Activated naive CD8-positive, alpha-beta T cell treated with anti-CD3 and anti-CD28 coated beads, Interleukin-2, amount 50 U/mL, for 24 hours (primary cell): ENCODE results near the gene BUB3.

ENCODE experiments used
- ATAC-seq: fragments of 150-1000 bp; cut with Tn5 transposase; one replicate; pipeline ENCODE4 v1.10.0; 2021
- DNase-seq: peaks from one replicate; pipeline ENCODE4 v3.0.0; 2021
- H3K27ac Mint-ChIP-seq: one replicate; pipeline ENCODE4 v1.8.0; 2021; ENCODE audit warnings: mild to moderate bottlenecking, mixed read lengths
- H3K27me3 Mint-ChIP-seq: one replicate; pipeline ENCODE4 v1.8.0; 2021; ENCODE audit warnings: mixed read lengths
- H3K36me3 Mint-ChIP-seq: one replicate; pipeline ENCODE4 v1.8.0; 2021; ENCODE audit warnings: low read depth, mixed read lengths
- H3K4me1 Mint-ChIP-seq: one replicate; pipeline ENCODE4 v1.8.0; 2021; ENCODE audit warnings: mixed read lengths
- H3K4me3 Mint-ChIP-seq: one replicate; pipeline ENCODE4 v1.8.0; 2021; ENCODE audit warnings: mild to moderate bottlenecking, moderate library complexity, mixed read lengths
- H3K9me3 Mint-ChIP-seq: one replicate; pipeline ENCODE4 v1.8.0; 2021; ENCODE audit warnings: mixed read lengths

BUB3 gene

GRCh38 chr10:123146894-123147634 is 7.1 kb upstream of the BUB3 start:
- DNase-seq (no peak), ATAC-seq (no peak)
- Mint-ChIP-seq H3K27ac (no peak overlapping the region), H3K27me3 (peaks cover 75% of the 10 kb centered on the region), H3K4me1 (peaks cover 67% of the 10 kb centered on the region), H3K9me3 (no peaks in the 10 kb centered on the region), H3K36me3 (no peaks in the 10 kb centered on the region), H3K4me3 (no peak overlapping the region)

- ATAC-seq (peak; percentile 13), DNase-seq (no peak)
- peak within 1 kb of the TSS; percentile 49 for H3K4me3 Mint-ChIP-seq
- H3K4me1 Mint-ChIP-seq: peaks cover 64% of the 10 kb centered on the region
- H3K36me3 Mint-ChIP-seq: no peaks in the 10 kb centered on the region
- no peaks in the 10 kb centered on the region for H3K9me3 Mint-ChIP-seq
- peak within 1 kb of the TSS; percentile 23 for H3K27ac Mint-ChIP-seq
- H3K27me3 Mint-ChIP-seq: peaks cover 69% of the 10 kb centered on the region
These were observed 6.4 kb upstream of the BUB3 start, which contains the start of gene HMX2 for GRCh38 chr10:123147635-123148413. Gene HMX2 (plus strand): TSS chr10:123148136. CDS start chr10:123148379, 243 bp downstream.

DNA sequence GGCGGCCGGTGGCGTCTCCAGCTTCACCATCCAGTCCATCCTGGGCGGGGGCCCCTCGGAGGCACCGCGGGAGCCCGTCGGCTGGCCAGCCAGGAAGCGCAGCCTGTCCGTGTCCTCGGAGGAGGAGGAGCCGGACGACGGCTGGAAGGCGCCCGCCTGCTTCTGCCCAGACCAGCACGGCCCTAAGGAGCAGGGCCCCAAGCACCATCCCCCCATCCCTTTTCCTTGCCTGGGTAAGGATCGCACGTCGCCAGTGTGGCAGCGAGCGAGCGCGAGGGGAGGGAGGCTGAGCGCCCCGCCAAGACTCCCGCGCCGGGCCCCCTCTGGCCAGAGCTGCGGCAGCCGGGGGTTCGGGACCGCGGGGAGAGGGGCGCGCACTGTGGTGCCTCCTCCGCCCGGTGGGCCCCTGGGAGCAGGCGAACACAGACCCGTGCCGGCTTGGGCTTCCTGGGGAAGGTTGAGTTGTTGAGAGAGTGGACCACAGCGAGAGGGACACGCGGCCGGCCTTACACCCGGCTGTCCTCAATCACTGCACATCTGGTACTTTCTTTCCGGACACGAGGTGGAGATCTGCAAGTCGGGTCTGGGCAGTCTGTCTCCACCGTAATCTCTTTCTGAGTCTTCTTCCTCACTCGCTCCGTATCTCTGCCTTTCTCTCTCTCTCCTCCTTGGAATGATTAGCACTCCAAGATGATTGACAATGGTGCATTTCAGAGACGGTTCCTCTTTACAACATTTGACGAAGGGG is 5.6 kb upstream of the BUB3 start:
- peak overlapping the region; percentile 23 for H3K27ac Mint-ChIP-seq
- ATAC-seq (no peak), DNase-seq (no peak)
- H3K27me3 Mint-ChIP-seq: peaks cover 62% of the 10 kb centered on the region
- peak overlapping the region; percentile 49 for H3K4me3 Mint-ChIP-seq
- no peaks in the 10 kb centered on the region for H3K9me3 Mint-ChIP-seq
- H3K36me3 Mint-ChIP-seq: no peaks in the 10 kb centered on the region
- peaks cover 67% of the 10 kb centered on the region for H3K4me1 Mint-ChIP-seq

DNA sequence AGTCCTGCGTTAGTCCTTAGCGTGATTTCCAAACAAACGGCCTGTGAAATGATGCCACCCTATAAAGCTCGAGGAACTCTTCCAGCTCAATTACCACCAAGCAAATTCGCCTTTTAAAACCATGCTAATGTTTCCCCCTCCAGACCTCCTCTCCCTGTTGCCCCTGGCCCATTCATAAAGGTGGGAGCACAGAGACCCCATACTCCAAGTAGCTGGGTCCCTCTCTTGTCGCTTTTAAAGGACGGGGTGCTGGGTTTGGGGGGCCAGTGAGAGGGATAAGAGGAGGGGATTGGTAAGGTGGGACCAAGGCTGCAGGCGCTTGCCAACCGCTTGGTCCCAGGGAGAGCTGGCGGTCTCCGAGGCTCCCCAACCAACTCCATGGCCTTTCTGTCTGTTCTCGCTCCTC is 5.0 kb upstream of the BUB3 start:
- DNase-seq (no peak), ATAC-seq (no peak)
- peaks cover 2% of the 10 kb centered on the region for H3K36me3 Mint-ChIP-seq
- peaks cover 58% of the 10 kb centered on the region for H3K27me3 Mint-ChIP-seq
- H3K27ac Mint-ChIP-seq: peak overlapping the region; percentile 23
- peak overlapping the region; percentile 49 for H3K4me3 Mint-ChIP-seq
- H3K4me1 Mint-ChIP-seq: peaks cover 70% of the 10 kb centered on the region
- no peaks in the 10 kb centered on the region for H3K9me3 Mint-ChIP-seq

- H3K27me3 Mint-ChIP-seq: peaks cover 54% of the 10 kb centered on the region
- DNase-seq: no peak
- H3K4me1 Mint-ChIP-seq: peaks cover 66% of the 10 kb centered on the region
- peaks cover 4% of the 10 kb centered on the region for H3K36me3 Mint-ChIP-seq
- H3K27ac Mint-ChIP-seq: no peak overlapping the region
- ATAC-seq: no peak
- H3K4me3 Mint-ChIP-seq: peak overlapping the region; percentile 72
- H3K9me3 Mint-ChIP-seq: no peaks in the 10 kb centered on the region
These were observed 4.5 kb upstream of the BUB3 start for GRCh38 chr10:123149568-123150270.

GRCh38 chr10:123150271-123150985 is 3.8 kb upstream of the BUB3 start:
- Mint-ChIP-seq H3K4me3 (peak overlapping the region; percentile 72), H3K27ac (no peak overlapping the region), H3K27me3 (peaks cover 47% of the 10 kb centered on the region), H3K36me3 (peaks cover 11% of the 10 kb centered on the region), H3K4me1 (peaks cover 63% of the 10 kb centered on the region), H3K9me3 (no peaks in the 10 kb centered on the region)
- DNase-seq (no peak), ATAC-seq (no peak)

DNA sequence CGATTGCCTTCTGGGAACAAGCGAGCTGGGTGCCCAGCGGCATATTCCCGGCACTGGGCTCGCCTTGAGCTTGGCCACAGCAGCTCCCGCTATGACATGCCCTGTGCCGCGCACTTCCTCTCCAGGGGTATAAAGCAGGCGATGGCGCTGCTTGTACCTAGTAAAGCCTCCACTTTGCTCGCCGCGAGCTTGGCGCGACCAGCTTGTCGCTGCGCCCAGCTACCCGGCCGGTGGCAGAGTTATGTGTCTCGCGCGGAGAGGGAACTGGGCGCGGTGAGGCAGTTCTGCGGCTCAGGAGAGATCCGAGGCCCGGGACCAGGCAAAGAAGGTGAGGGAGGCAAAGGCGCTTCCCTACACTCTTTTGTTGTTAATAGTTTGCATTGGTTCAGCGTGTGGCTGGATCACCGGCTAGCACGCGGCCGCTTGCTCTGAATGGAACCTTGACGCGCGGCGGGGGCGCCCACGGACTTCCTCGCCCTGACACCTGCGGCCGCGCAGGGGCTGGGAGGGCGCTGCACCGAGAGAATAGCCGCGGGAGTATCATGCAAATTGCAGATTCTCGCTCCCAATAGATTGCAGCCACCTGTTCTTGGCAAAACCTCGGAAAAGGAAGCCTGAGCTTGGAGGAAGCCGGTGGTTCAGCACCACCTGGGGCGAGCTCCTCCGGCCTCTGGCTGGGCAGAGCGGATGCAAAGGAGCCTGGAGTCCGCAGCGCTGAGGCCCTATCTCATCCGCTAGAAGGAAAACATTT is 3.0 kb upstream of the BUB3 start:
- ATAC-seq (no peak), DNase-seq (no peak)
- peaks cover 42% of the 10 kb centered on the region for H3K27me3 Mint-ChIP-seq
- H3K36me3 Mint-ChIP-seq: peaks cover 18% of the 10 kb centered on the region
- H3K4me1 Mint-ChIP-seq: peaks cover 64% of the 10 kb centered on the region
- peak overlapping the region; percentile 72 for H3K4me3 Mint-ChIP-seq
- H3K9me3 Mint-ChIP-seq: peaks cover 2% of the 10 kb centered on the region
- no peak overlapping the region for H3K27ac Mint-ChIP-seq

DNA sequence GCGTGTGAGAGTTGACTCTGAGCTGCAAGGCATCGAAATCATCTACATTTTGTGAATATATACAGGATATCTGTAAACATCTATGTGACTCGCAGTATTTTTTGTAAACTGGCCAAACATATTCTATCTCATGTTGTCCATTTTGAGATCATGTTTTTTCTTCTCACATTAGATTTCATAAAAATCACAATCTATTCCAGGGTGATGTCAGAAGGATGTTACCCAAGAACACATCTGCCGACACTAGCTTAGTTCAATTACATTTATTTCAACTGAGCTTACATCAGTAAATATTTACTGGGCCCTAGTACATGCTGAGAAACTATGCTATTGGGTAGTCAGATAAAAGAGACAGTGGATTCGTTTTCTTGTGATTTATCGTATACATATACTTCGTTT is 2.5 kb upstream of the BUB3 start:
- ATAC-seq: no peak
- Mint-ChIP-seq H3K4me1 (peaks cover 67% of the 10 kb centered on the region), H3K27me3 (peaks cover 39% of the 10 kb centered on the region)

DNA sequence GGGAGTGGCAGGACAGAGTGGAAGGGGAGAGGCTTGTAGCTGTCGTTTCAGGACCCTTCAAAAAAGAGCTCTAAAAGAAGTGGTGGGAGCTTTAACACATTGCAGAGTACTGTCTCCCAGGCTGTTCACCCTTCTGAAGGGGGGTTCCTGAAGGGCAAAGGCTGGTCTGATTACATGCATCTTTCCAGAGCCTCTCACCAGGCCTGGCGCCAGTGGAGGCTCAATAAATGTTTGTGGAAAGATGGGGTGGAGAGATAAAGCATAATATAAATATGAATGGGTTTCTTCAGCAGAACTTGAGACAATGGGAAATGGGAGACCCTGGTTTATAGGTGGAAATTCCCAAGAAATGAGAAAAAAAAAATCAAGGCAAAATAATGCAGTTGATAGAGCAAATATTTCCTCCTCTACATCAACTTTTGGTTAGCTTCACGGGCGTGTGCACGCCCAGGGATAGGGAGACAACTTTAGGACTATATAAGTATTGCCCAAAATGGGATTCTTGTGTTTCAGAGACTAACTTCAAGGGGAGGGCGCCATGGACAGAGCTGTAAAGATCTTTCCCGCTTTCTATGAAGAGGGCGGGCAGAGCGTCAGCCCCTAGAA is 613 bp upstream of the BUB3 start:
- Mint-ChIP-seq H3K9me3 (peaks cover 4% of the 10 kb centered on the region), H3K4me3 (peak overlapping the region; percentile 98), H3K4me1 (peaks cover 79% of the 10 kb centered on the region), H3K27ac (peak overlapping the region; percentile 100), H3K27me3 (peaks cover 32% of the 10 kb centered on the region), H3K36me3 (peaks cover 43% of the 10 kb centered on the region)
- DNase-seq (no peak), ATAC-seq (no peak)

More for the DNA sequence above, 2.5 kb upstream of the BUB3 start:
- Mint-ChIP-seq H3K27ac (no peak overlapping the region), H3K36me3 (peaks cover 24% of the 10 kb centered on the region), H3K9me3 (peaks cover 4% of the 10 kb centered on the region), H3K4me3 (peak overlapping the region; percentile 72)
- no peak for DNase-seq

DNA sequence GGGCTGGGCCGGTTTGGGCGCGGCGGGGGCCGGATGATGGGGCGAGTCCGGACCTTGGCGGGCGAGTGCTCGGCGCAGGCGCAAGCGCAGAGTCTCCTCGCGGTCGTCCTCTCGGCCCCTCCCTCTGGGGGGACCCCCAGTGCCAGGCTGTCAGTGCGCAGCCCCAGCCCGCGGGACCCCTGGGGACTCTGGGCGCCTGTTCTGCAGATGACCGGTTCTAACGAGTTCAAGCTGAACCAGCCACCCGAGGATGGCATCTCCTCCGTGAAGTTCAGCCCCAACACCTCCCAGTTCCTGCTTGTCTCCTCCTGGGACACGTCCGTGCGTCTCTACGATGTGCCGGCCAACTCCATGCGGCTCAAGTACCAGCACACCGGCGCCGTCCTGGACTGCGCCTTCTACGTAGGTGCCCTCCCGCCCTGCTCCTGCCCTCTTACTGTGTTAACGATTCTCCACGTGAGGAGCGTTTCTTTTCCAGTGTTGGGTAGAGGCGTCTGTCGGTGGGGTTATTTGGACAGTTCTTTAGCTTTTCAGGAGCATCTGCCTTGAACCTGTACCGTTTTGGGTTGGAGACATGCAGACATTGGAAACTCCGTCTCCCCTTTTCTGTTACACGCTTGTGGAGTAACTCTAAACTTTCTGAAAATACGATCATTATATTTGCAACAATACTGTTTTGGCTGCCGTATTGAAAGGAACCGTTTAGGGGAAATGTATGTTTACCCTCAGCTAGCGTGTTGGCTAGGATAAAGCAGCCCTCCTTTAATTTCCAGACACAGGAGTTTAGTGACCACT is 706 bp downstream of the BUB3 start:
- peaks cover 54% of the 10 kb centered on the region for H3K36me3 Mint-ChIP-seq
- peak; percentile 51 for ATAC-seq
- H3K9me3 Mint-ChIP-seq: peaks cover 4% of the 10 kb centered on the region
- H3K4me3 Mint-ChIP-seq: peak overlapping the region; percentile 98
- peak; percentile 74 for DNase-seq
- peaks cover 23% of the 10 kb centered on the region for H3K27me3 Mint-ChIP-seq
- peaks cover 84% of the 10 kb centered on the region for H3K4me1 Mint-ChIP-seq
- peak overlapping the region; percentile 100 for H3K27ac Mint-ChIP-seq

DNA sequence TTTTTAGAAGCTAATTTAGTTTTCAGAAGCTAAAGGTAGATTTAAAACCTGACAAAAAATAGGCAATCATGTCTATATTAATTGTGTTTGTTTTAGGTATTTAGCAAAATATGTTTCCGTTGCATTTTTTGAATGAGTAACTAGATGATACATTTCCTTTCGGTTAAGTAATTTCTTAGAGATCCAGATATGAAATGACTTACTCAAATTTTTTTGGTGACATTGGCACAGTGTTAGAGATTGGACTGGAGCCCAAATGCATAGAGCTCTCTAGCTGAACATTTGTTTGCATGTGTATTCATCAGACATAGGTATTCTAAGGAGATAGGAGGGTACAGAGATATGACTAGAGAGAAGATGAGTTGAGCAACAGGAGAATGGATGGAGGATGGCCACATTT is 1.9 kb downstream of the BUB3 start:
- H3K4me3 Mint-ChIP-seq: peak overlapping the region; percentile 98
- no peak for ATAC-seq
- H3K36me3 Mint-ChIP-seq: peaks cover 66% of the 10 kb centered on the region
- H3K27ac Mint-ChIP-seq: peak overlapping the region; percentile 73
- H3K9me3 Mint-ChIP-seq: peaks cover 4% of the 10 kb centered on the region
- no peak for DNase-seq
- H3K27me3 Mint-ChIP-seq: peaks cover 14% of the 10 kb centered on the region
- H3K4me1 Mint-ChIP-seq: peaks cover 84% of the 10 kb centered on the region

DNA sequence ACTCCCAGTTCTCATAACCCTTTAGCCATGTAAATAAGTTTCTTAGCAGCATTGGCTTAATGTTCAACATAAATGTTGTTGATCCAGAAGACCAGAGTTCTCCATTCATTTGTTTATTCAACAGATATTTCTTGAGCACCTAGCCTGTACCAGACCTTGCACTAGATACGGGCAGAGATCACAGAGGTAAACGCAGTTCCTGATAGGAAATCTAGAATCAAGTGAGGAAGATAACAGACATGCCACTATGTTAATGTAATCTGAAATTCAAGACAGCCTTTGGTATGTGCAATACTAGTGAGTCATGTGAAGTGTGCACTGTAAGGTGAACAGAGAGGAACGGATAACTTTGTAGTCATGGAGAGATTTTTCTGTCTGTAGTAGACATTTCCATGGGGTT is 3.0 kb downstream of the BUB3 start:
- H3K27ac Mint-ChIP-seq: peak overlapping the region; percentile 67
- peaks cover 76% of the 10 kb centered on the region for H3K36me3 Mint-ChIP-seq
- H3K27me3 Mint-ChIP-seq: peaks cover 4% of the 10 kb centered on the region
- H3K9me3 Mint-ChIP-seq: peaks cover 4% of the 10 kb centered on the region
- DNase-seq: no peak
- peaks cover 82% of the 10 kb centered on the region for H3K4me1 Mint-ChIP-seq
- no peak for ATAC-seq
- H3K4me3 Mint-ChIP-seq: peak overlapping the region; percentile 98
